Testis (tissue), 2 donors: ENCODE measurements around the gene ELN.

Experiments used
- POLR2A ChIP-seq: fragments of 450-650 bp; IDR thresholded peaks from one replicate; pipeline ENCODE4 v1.6.1; 2017; ENCODE audit warnings: antibody characterized with exemption, mild to moderate bottlenecking, moderate library complexity
- TF ChIP-seq, protein P1 (sequence below), 3 experiments: fragments of 450-650 bp in 2 of 3; fragments of 200-600 bp in 1 of 3; sonication (generic) in 1 of 3; IDR thresholded peaks; one replicate each; pipeline ENCODE4 v1.5.1; 2016 to 2019; ENCODE audit warnings: antibody characterized with exemption in 3 of 3, mild to moderate bottlenecking in 2 of 3, moderate library complexity in 1 of 3

DNA sequence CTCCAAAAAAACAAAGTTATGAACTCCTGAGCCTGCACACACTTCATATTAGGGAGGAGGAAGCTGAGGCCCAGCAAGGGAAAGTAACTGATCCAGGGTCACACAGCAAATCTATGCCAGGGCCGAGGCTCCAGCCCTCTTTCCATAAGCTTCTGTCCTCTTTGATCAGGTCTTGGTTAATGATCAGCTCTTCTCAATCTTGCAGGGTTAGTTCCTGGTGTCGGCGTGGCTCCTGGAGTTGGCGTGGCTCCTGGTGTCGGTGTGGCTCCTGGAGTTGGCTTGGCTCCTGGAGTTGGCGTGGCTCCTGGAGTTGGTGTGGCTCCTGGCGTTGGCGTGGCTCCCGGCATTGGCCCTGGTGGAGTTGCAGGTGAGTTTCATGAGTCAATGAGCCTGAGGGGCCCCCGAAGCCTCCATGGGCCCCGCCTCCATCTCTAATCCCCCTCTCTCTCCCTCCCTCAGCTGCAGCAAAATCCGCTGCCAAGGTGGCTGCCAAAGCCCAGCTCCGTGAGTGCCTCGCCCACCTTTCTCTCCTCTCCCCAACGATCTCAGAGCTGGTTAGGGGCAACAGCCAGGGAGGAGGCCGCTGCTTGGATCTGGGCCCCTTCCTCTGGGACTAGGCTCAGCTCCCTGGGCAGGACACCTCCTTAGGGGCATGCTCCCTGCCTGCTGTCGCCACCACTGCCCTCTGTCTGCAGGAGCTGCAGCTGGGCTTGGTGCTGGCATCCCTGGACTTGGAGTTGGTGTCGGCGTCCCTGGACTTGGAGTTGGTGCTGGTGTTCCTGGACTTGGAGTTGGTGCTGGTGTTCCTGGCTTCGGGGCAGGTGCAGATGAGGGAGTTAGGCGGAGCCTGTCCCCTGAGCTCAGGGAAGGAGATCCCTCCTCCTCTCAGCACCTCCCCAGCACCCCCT, 32.0 kb downstream of the ELN start:
- TF ChIP-seq, protein P1, sequence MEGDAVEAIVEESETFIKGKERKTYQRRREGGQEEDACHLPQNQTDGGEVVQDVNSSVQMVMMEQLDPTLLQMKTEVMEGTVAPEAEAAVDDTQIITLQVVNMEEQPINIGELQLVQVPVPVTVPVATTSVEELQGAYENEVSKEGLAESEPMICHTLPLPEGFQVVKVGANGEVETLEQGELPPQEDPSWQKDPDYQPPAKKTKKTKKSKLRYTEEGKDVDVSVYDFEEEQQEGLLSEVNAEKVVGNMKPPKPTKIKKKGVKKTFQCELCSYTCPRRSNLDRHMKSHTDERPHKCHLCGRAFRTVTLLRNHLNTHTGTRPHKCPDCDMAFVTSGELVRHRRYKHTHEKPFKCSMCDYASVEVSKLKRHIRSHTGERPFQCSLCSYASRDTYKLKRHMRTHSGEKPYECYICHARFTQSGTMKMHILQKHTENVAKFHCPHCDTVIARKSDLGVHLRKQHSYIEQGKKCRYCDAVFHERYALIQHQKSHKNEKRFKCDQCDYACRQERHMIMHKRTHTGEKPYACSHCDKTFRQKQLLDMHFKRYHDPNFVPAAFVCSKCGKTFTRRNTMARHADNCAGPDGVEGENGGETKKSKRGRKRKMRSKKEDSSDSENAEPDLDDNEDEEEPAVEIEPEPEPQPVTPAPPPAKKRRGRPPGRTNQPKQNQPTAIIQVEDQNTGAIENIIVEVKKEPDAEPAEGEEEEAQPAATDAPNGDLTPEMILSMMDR (IDR thresholded peaks at IDR 0.05): no peak
- no peak for TF ChIP-seq POLR2A
